PC-9 (cell line): Measurements from ENCODE around the gene TMEM87A. TPM values are rescaled to one million over a fixed set of nuclear protein-coding genes. Genes with fewer than 3 reads are reported as not detected.

ENCODE experiments used
- BruUV-seq: library from RNA; stranded (reverse); fragments of 400-500 nt; replicated peaks from 2 replicates; lab custom pipeline; 2021; lab: Mats Ljungman, UMichigan
- CTCF ChIA-PET: fragments of 300-600 bp; sonication (Branson Sonifier 250); formaldehyde crosslinking; loops from one replicate; lab custom pipeline; 2022; ENCODE audit warnings: antibody characterized with exemption; lab: Charles Lee
- POLR2A ChIA-PET: fragments of 300-600 bp; sonication (Branson Sonifier 250); formaldehyde crosslinking; loops from one replicate; lab custom pipeline; 2022; ENCODE audit warnings: antibody characterized with exemption; ENCODE audit not compliant: unreplicated experiment; lab: Charles Lee
- DNase-seq, 2 experiments: peaks; one replicate each; pipeline versions ENCODE4 v3.0.0 to v3.0.0-alpha.2; 2015 to 2022; ENCODE audit warnings: mixed read lengths in 1 of 2
- H2AFZ ChIP-seq: fragments of 200-600 bp; sonication (generic); 2 replicates; pipeline ENCODE4 v1.8.1; 2017; ENCODE audit warnings: antibody characterized with exemption
- H3F3A ChIP-seq: fragments of 200-600 bp; sonication (generic); 2 replicates; pipeline ENCODE4 v1.8.1; 2017; ENCODE audit warnings: antibody characterized with exemption, mild to moderate bottlenecking, low read depth; ENCODE audit not compliant: insufficient read depth
- H3K27ac ChIP-seq: fragments of 200-600 bp; sonication (generic); 2 replicates; pipeline ENCODE4 v1.6.1; 2016; ENCODE audit warnings: mixed run types
- H3K27me3 ChIP-seq: fragments of 200-600 bp; sonication (generic); 2 replicates; pipeline ENCODE4 v1.6.1; 2016; ENCODE audit warnings: low read depth, mixed run types; ENCODE audit not compliant: insufficient read depth
- H3K36me3 ChIP-seq: fragments of 200-600 bp; sonication (generic); 2 replicates; pipeline ENCODE4 v1.6.1; 2016; ENCODE audit warnings: low read depth, mixed run types
- H3K4me1 ChIP-seq: fragments of 200-600 bp; sonication (generic); replicated peaks from 2 replicates; pipeline ENCODE4 v1.6.1; 2016; ENCODE audit warnings: mixed run types; ENCODE audit not compliant: insufficient read depth
- H3K4me2 ChIP-seq: fragments of 200-600 bp; sonication (generic); 2 replicates; pipeline ENCODE4 v1.6.1; 2017; ENCODE audit warnings: mixed run types
- H3K4me3 ChIP-seq: fragments of 200-600 bp; sonication (generic); 2 replicates; pipeline ENCODE4 v1.6.1; 2016; ENCODE audit warnings: mixed run types
- H3K79me2 ChIP-seq: fragments of 200-600 bp; sonication (generic); 2 replicates; pipeline ENCODE4 v1.6.1; 2017; ENCODE audit warnings: low read depth, mixed run types
- H3K9me2 ChIP-seq: fragments of 200-600 bp; sonication (generic); 2 replicates; pipeline ENCODE4 v1.8.1; 2017; ENCODE audit warnings: mild to moderate bottlenecking; ENCODE audit not compliant: insufficient read depth
- H3K9me3 ChIP-seq: fragments of 200-600 bp; sonication (generic); 2 replicates; pipeline ENCODE4 v1.8.1; 2016; ENCODE audit warnings: low read depth; ENCODE audit not compliant: insufficient read depth
- H4K20me1 ChIP-seq: fragments of 200-600 bp; sonication (generic); 2 replicates; pipeline ENCODE4 v1.8.1; 2017; ENCODE audit not compliant: insufficient read depth
- EZH2 ChIP-seq: fragments of 200-600 bp; sonication (generic); IDR thresholded peaks from 2 replicates; pipeline ENCODE4 v1.8.0; 2017; ENCODE audit warnings: antibody characterized with exemption, low read depth
- intact Hi-C: fragments of 100-400 bp; cut with micrococcal nuclease; formaldehyde crosslinking; loops from one replicate; pipeline ENCODE4 v1.10.0; 2022; ENCODE audit not compliant: unreplicated experiment
- total RNA-seq: library from RNA; stranded (reverse); gene quantifications from 2 replicates; pipeline ENCODE4 v1.2.3, GENCODE V29; 2021
- TF ChIP-seq, protein P1 (sequence below): fragments of 200-600 bp; sonication (generic); conservative IDR thresholded peaks from 2 replicates; pipeline ENCODE4 v1.6.1; 2017; ENCODE audit warnings: mixed run types, antibody characterized with exemption, mild to moderate bottlenecking, moderate library complexity

The TMEM87A gene
- total RNA-seq, 1 experiment from 2014 or later, result 45.1 TPM

DNA sequence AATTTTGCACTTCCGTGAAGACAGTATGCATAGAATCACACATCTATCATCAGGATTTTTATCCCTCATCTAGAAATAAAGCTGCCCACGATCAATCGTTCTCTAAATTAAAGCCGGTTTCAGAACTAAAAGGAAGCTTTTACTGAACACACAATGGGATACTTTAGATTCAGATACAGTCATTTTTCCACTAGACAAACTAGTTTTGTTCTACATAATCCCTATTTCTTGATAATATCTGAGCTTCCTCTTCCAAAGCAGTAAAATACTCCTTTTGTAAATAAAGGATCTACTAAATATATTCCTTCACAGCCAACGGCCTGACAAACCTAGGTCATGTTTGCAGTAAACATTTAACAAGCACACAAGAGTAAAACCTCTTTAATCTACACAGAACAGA is 2.2 kb downstream of the TMEM87A start:
- TF ChIP-seq, protein P1, sequence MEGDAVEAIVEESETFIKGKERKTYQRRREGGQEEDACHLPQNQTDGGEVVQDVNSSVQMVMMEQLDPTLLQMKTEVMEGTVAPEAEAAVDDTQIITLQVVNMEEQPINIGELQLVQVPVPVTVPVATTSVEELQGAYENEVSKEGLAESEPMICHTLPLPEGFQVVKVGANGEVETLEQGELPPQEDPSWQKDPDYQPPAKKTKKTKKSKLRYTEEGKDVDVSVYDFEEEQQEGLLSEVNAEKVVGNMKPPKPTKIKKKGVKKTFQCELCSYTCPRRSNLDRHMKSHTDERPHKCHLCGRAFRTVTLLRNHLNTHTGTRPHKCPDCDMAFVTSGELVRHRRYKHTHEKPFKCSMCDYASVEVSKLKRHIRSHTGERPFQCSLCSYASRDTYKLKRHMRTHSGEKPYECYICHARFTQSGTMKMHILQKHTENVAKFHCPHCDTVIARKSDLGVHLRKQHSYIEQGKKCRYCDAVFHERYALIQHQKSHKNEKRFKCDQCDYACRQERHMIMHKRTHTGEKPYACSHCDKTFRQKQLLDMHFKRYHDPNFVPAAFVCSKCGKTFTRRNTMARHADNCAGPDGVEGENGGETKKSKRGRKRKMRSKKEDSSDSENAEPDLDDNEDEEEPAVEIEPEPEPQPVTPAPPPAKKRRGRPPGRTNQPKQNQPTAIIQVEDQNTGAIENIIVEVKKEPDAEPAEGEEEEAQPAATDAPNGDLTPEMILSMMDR, result no peak
- no peak for TF ChIP-seq EZH2
- ChIA-PET POLR2A (interaction anchor here (0.7 kb wide), 1 partner anchor 320 kb away, joined by 3 read pairs; no protein-coding TSS in a partner anchor), CTCF (interaction anchor here (0.7 kb wide), 1 partner anchor 164 kb away, joined by 8 read pairs; no protein-coding TSS in a partner anchor)
- H3K9me2 ChIP-seq, result no peaks in the 10 kb centered on the region
- peaks cover 10% of the 10 kb centered on the region; the same call in 1 of the 2 replicates for H3K36me3 ChIP-seq
- DNase-seq, result no peak
- no peaks in the 10 kb centered on the region for H3K9me3 ChIP-seq
- H2AFZ ChIP-seq, result no peak overlapping the region
- H3K4me1 ChIP-seq, result peaks cover 29% of the 10 kb centered on the region
- H3K27me3 ChIP-seq, result no peaks in the 10 kb centered on the region
- peaks cover 16% of the 10 kb centered on the region; the same call in 1 of the 2 replicates for H3F3A ChIP-seq
- no TSS peak for BruUV-seq
- intact Hi-C loops, result loop anchor here (10.0 kb wide), 1 partner anchor 114 kb away; no protein-coding TSS in a partner anchor
- H3K4me2 ChIP-seq, result peak overlapping the region; percentile 38
- H3K27ac ChIP-seq, result no peak overlapping the region
- H3K79me2 ChIP-seq, result peaks cover 50% of the 10 kb centered on the region
- H3K4me3 ChIP-seq, result no peak overlapping the region; the same call in 1 of the 2 replicates
- peaks cover 7% of the 10 kb centered on the region; the same call in 1 of the 2 replicates for H4K20me1 ChIP-seq

DNA sequence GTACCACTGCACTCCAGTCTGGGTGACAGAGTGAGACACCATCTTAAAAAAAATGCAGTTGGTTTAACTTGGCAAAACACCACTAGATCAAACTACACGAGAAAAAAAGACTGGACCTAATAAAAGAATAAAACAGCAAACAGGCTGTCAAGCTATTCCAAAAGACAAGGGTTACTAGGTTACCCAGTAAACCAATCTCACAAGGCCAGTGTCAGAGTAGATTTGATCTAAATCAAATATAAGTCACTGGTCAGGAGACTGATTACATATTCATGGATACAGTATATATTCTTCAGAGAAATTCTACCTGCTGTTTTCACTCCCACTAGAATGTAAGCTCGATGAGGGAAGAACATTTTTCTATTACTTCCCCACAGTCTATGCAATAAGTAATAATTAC is 2.7 kb downstream of the TMEM87A start:
- no peak for TF ChIP-seq EZH2
- TF ChIP-seq, protein P1, result no peak
- Histone ChIP-seq H3K4me1 (peaks cover 25% of the 10 kb centered on the region), H3K9me3 (no peaks in the 10 kb centered on the region), H4K20me1 (peaks cover 7% of the 10 kb centered on the region; the same call in 1 of the 2 replicates), H3K4me2 (peak overlapping the region; percentile 38), H3F3A (peaks cover 16% of the 10 kb centered on the region; the same call in 1 of the 2 replicates), H3K9me2 (no peaks in the 10 kb centered on the region), H3K27me3 (no peaks in the 10 kb centered on the region), H3K27ac (no peak overlapping the region), H3K79me2 (peaks cover 45% of the 10 kb centered on the region), H3K4me3 (no peak overlapping the region), H3K36me3 (peaks cover 10% of the 10 kb centered on the region; the same call in 1 of the 2 replicates), H2AFZ (no peak overlapping the region)
- ChIA-PET POLR2A (interaction anchor here (0.7 kb wide), 1 partner anchor 321 kb away, joined by 3 read pairs; no protein-coding TSS in a partner anchor), CTCF (no interaction called here)
- DNase-seq, result peak in 1 of 2 experiments; percentile 40
- intact Hi-C loops, result loop anchor here (10.0 kb wide), 1 partner anchor 114 kb away; no protein-coding TSS in a partner anchor
- BruUV-seq, result no TSS peak

DNA sequence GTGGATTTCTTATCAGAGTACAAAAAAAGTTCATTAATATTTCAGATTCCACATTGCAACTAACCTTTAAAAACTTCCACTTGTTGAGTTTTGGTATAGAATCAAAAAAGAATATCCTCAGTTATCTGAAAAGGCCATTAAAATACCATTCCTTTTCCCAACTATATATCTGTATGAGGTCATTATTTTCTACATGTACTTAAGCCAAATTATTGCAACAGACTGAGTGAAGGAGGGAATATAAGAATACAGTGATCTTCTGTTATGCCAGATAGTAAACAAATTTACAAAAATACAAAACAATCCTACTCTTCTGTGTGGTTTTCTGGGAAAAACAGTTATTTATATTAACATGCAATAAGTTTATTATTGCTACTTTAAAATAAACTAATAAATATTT is 5.9 kb downstream of the TMEM87A start:
- POLR2A ChIA-PET, result no interaction called here
- H3K9me3 ChIP-seq, result no peaks in the 10 kb centered on the region

More for the DNA sequence above, 5.9 kb downstream of the TMEM87A start:
- peaks cover 15% of the 10 kb centered on the region; the same call in 1 of the 2 replicates for H3K36me3 ChIP-seq
- no peak overlapping the region for H3K27ac ChIP-seq
- peaks cover 12% of the 10 kb centered on the region; the same call in 1 of the 2 replicates for H3K4me1 ChIP-seq
- no peak for DNase-seq
- H3K27me3 ChIP-seq, result no peaks in the 10 kb centered on the region
- H3K79me2 ChIP-seq, result peaks cover 32% of the 10 kb centered on the region
- BruUV-seq, result no TSS peak
- no peaks in the 10 kb centered on the region for H3K9me2 ChIP-seq
- intact Hi-C loops, result no loop called here
- TF ChIP-seq, protein P1, result no peak
- no peak for TF ChIP-seq EZH2
- no peaks in the 10 kb centered on the region for H3F3A ChIP-seq
- CTCF ChIA-PET, result no interaction called here
- H2AFZ ChIP-seq, result no peak overlapping the region
- no peak overlapping the region for H3K4me3 ChIP-seq
- no peak overlapping the region for H3K4me2 ChIP-seq
- peaks cover 7% of the 10 kb centered on the region; the same call in 1 of the 2 replicates for H4K20me1 ChIP-seq
